SIG-M5 treated with dmso at 0.1 percent for 504 hours (cell line): ENCODE data around the gene GRB2.
"Not testable (repeated sequence)": the region's sequence is repeated elsewhere in the genome, so short reads cannot be mapped to it uniquely, and the experiment has no call there.

Experiments used
- DNase-seq: peaks from one replicate; lab custom pipeline; 2025; ENCODE audit not compliant: unreplicated experiment; lab: John Stamatoyannopoulos, UW

Gene GRB2

DNA sequence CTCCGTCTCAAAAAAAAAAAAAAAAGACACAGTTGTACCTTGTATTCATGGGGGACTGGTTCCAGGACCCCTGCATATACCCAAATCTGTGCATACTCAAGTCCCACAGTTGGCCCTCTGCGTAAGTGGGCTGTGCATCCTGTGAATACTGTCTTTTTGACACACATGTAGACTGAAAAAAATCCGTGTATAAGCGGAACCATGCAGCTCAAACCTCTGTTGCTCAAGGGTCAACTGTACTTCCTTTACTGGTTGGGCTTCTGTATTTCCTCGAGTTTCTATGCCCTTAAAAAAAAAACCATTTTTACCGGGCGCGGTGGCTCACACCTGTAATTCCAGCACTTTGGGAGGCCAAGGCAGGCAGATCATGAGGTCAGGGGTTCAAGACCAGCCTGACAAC lies 52.3 kb downstream of the GRB2 start:
- peak; percentile 19 for DNase-seq

DNA sequence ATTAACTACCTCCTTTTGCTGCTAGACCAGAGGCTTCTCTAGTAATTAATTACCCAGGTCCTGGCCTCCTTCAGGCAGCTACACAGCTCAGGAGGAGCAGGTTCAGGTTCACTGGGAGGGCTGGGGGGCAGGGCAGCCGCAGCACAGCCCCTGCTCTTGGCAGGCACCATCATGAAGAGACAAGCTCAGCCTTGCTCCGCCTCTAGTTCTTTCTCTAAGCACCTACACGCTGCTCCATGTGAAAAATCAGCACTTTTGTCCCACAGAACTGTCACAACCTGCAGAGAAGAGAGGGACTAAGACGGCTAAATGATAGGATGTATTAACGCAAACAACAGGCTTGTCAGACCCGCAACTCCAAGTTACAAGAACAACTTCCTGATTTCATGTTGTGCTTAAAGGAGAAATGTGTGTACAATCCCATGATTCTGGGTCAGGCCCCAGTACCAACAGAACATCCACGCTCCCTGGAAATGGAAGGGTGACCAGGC lies 53.4 kb downstream of the GRB2 start:
- no peak for DNase-seq

DNA sequence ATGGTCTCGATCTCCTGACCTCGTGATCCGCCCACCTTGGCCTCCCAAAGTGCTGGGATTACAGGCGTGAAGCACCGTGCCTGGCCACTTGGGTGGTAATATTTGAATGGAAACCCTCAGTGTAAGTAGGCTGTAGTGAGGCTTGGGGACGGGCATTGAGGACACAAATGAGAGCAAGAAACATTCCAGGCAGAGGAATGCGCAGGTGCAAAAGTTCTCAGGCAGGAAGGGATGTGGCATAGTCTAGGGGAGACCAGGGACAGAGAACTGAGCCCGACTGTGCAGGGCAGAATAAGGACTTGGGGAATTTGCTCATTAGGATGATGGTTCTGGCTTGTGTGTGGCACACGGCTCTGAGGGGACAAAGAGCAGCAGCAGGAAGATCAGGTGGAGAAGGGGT lies 54.8 kb downstream of the GRB2 start:
- no peak for DNase-seq

DNA sequence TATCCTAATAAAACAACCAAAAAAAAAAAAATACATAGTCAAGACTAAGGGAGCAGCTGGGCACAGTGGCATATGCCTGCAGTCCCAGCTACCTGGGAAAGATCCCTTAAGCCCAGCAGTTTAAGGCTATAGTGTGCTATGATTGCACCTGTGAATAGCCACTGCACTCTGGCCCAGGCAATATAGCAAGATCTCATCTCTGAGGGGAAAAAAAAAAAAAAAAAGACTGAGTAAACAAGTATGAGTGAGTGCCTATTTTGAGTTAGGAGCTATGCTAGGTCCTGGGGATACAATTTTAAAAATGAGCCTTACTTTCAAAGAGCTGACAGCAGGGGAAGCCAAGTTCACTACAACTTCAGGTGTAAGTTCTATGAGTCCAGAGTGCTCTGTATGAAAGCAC lies 55.4 kb downstream of the GRB2 start:
- no peak for DNase-seq

DNA sequence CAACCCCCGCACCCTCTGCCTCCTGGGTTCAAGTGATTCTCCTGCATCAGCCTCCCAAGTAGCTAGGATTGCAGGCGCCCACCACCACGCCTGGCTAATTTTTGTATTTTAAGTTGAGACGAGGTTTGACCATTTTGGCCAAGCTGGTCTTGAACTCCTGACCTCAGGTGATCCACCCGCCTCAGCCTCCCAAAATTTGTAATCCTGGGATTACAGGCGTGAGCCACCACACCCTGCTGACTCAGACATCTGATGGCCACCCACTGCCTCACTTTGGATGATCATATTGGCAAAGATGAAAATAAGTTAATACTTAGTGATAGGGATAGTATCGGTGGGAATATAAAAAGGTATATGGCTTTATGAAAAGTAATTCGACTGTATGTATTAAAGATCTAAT lies 55.9 kb downstream of the GRB2 start:
- no peak for DNase-seq

DNA sequence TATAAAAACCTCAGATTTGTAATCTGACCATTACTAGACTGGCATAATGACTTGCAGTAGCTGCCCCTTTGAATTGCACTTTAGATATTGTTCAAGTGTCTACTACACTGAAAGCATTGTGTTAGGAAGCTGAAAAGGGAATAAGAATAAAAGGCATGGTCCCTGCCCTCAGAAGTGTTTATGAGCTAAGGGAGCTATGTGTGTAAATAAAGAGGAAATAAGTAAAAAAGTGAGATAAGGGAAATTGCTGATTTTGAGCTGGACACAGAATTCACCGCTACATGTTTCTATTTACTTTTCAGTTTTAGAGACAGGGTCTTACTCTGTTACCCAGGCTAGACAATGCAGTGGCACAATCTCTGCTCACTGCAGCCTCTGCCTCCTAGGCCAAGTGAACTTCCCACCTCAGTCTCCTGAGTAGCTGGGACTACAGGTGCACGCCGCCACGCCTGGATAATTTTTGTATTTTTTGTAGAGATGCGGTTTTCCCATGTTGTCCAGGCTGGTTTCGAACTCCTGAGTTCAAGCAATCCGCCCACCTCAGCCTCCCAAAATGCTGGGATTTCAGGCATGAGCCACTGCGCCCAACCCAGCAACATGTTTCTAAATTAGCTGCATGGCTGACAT lies 57.0 kb downstream of the GRB2 start:
- DNase-seq: peak; percentile 21

DNA sequence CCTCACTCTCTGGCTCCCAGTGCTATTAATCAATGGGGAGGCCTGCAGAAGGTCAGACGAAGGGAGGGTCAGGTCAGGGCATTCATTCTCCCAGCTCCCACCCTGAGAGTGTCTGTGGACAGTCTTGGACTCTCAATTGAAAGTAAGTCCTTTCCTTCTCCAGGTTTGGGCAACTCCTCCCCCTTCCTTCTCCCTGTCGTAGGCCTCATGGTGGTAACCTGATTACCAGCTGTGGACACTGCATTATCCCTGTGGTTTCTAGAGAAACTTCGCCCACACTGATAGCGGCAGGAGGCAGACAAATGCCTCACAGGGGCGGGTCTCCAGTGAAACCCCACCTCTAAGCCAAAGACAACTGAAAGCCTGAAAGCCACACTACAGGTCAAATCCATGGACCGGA lies 58.6 kb downstream of the GRB2 start:
- DNase-seq: no peak

DNA sequence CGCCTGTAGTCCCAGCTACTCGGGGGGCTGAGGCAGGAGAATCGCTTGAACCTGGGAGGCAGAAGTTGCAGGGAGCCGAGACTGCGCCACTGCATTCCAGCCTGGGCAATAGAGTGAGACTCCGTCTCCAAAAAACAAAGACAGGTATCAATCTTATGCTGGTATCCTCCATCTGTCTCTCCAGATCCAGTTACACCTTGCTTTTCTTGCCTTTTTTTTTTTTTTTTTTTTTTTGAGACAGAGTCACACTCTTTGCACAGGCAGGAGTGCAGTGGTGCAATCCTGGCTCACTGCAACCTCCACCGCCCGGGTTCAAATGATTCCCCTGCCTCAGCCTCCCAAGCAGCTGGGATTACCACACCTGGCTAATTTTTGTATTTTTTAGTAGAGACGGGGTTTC lies 59.1 kb downstream of the GRB2 start:
- DNase-seq: not testable (repeated sequence)

DNA sequence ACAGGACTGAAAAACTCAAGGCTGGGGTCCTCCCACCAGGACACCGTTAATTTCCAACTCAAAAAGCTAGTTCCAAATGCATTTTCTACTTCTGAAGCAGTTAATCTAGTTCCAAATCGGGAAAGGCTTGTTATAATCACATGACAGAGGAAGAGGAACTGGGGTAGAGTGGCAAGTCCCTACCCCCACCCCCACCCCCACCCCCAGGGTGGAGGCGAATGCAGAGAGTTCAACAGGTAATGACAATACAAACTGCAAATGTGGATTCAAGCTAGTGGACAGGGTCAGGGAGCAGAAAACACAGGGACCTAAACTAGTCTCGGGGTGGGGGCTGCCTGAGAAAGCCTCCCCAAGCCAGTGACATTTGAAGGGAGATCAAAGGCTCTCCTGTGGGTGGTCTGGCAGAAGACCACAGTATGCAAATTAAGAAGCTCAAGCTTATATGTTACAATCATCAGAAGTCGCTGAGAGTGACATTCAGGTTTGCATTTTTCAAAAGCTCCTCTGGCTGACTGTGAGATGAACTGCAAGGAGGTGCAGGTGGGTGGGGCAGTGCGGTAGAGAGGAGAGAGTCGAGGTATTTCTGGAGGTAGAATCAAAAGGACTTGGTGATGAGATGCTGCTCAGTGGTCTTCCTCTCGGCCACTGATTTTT lies 59.8 kb downstream of the GRB2 start:
- peak; percentile 62 for DNase-seq

DNA sequence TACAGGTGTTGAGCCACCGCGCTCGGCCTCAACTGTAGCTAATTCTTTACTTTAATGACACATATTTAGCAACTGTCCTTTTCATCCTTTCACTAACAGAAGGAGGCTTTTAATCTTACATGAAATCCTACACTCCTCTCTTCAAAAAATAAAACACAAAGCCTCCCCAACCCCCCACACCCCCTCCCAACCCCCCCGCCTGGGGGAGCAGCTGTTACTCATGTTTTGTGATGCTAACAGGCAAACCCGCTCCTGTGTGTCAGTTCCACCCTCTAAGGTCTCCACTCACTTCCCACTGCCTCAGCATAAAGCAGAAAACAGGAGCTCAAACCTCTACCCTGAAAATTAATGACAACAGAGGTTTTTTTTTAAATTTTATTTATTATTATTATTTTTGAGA lies 60.8 kb downstream of the GRB2 start:
- DNase-seq: no peak

DNA sequence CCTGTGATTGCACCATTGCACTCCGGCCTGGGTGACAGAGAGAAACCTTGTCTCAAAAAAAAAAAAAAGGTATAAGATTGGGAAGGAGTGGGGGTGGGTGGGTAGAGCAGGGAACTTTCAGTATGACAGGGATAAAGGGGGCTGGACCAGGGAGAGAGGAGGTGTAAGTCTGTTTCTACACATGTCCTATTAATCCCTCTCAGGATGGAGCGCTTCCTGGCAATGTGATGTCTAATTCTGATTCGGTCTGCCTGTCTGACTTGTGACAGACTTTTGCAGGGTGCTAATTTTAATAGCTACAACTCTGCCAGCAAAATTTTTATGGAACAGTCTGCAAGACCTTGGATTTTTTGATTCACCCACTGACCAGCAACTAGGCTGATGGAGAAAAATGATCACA lies 62.5 kb downstream of the GRB2 start:
- no peak for DNase-seq

DNA sequence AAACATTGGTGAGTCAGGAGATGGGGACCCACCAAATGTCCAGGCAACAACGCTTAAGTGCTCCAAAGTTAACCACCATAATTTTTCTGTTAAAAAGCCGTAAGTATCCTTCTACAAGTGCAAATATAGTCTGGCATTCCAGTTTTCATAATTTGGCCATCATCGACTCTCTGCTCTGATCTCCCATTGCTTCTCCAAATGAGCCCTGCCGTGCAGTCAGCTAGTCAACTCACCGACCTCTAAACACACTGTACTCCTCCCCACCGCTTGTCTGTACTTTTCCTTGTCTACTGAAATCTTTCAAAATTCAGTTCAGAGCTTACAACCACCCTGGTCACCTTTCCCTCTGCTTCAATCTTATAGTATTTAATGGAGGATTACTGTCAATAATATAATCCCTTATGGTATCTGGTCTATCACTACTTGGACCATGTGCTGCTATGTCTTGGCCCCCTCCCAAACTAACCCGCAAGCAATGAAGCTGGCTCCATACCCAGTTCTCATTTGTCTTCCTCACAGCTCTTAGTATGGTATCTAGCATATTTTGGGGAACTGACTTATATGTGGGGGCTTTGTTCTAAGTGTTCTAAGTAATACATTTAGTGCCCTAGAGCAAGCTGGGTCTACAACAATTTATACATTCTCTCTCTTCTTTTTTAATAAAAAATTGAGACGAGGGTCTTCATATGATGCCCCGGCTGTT lies 63.5 kb downstream of the GRB2 start:
- no peak for DNase-seq

DNA sequence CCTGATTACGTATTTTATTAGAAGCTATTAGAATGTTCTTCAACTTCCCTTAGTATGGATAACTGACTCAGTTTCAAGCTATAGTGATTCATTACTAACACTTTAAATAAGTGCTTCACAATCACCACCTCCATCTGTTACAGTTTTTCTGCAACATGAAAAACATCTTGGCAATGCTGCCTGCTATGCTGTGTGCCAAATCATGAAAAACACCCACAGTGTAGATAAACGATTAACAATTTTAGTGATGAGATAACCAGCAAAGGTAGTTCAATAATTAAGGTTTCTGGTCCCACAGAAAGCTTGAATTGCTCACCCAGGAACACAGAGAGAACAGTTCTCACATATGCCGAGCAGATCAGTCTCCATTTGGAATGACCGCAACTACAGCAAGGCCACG lies 64.8 kb downstream of the GRB2 start:
- DNase-seq: no peak

DNA sequence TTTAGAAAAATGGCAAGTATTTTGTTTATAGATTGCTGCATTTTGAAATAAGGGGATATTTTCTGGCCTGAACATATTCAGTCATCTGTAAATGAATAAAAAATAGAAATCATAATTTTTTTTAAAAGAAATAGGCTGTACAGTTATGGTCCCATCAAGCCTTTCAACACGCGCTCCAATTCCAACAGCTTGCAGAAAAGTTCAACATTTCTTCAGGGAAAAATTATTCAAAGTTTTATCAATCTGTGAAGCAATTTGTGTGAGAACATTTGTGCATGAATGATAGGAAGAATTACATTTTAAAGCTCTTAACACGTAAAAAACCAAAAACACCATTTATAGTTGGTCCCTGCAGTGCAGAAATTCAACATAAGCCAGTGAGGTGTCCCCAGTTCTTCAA lies 65.5 kb downstream of the GRB2 start:
- DNase-seq: no peak

DNA sequence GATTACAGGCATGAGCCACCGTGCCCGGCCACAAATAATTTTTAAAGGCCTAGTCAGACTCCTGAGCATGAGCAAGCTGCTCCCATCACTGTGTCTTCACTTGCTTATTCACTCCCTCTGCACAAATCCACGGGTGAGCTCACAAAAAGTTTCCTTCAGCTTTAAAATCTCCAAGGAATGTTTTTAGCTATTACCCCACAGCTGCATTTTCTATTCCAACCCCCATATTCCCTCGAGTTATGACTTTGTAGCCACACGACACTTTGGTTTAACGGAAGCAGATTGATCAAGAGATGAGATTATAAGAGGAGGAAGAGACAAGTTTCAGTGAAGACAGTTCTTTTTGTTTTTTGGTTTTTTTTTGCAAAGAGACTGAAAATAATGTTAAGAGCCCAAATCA lies 67.1 kb downstream of the GRB2 start:
- peak; percentile 87 for DNase-seq

DNA sequence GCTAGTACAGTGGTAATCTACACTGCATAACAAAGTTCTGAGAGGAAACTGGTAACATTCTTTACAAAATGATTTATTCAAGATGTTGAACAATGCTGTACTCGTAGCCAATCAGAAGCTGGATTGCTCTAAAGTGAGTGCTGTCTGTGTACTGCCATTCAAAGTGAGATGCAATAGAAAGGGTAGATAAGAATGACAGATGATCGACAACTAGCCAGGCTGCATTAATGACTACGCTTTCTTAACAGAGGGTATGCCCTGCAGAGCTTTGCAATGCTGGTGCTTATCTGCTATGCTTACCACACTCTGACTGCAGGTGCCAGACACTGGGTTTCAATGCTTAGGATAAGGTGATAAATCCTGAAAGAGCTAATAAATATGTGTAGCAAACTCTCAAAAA lies 70.2 kb downstream of the GRB2 start:
- DNase-seq: no peak

DNA sequence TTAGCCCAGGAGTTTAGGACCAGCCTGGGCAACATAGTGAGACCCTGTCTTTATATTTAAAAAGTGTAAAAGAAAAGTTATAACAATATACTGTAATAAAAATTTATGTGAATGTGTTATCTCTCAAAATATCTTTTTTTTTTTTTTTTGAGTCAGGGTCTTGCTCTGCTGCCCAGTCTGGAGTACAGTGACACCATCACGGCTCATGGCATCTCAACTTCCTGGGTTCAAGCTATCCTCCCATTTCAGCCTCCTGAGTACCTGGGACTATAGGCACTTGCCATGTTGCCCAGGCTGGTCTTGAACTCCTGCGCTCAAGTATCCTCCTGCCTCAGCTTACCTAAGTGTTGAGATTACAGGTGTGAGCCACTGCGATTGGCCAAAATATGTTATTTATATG lies 70.8 kb downstream of the GRB2 start:
- no peak for DNase-seq

DNA sequence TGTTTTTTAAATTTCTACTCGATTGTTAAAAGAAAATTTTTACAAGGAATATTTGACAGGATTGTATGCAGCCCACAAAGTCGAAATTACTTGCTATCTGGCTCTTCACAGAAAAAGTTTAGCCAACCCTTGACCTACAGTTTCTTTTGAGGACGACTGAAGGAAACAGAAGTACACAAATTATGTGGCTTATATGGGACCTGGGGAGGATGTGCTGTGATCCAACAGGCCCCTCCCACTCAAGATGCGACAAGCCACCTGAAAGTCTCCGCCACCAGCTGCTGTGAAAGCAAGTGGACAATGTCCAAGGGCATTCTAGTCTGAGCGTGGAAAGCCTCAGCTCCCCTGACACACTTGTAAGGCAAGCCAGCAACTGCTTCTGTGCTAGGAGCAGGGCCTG lies 73.8 kb downstream of the GRB2 start:
- DNase-seq: no peak

DNA sequence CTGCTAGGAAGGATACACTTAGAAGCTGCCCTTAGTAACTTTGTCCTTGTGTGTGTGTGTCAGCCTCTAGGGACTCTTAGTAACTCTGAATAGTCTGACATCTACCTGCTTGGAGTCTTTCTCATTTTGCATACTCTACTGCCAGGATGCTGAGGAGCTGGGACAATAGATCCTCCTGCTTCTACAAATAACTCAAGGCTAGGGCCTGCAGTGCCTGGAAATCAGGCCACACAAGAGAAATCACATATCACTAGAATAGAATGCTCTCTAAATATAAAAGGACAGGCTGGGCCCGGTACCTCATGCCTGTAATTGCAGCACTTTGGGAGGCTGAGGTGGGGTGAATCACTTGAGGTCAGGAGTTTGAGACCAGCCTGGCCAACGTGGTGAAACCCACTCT lies 77.7 kb downstream of the GRB2 start:
- DNase-seq: no peak

DNA sequence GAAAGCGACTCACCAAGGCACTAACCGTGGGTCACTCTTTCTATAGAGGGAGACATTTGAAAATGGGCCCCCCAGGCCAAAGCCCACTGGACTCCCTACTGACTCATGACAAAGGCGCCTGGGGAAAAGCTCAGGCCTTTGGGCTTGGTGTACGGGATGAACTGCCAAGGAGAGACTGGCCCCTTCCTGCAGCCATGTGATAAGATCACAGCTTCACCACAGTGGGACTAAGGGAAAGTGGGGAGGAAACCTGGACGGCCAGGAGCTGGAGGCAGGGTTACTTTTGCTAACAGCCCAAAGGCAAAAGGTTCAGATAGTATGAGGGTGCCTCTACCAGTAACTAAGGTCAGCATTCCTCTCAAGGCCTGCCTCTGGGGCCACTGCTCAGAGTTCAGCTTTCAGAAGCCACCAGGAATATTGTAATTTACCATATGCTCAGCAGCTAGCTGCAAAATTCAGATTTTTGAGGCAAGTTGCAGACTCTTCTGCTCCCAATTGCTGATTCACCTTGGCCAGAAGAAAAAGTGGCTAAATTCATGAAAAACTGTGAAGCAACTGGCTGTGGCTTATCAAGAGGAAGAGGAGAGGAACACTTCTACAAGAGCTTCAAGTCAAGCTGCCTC lies 79.1 kb downstream of the GRB2 start:
- DNase-seq: peak; percentile 88

DNA sequence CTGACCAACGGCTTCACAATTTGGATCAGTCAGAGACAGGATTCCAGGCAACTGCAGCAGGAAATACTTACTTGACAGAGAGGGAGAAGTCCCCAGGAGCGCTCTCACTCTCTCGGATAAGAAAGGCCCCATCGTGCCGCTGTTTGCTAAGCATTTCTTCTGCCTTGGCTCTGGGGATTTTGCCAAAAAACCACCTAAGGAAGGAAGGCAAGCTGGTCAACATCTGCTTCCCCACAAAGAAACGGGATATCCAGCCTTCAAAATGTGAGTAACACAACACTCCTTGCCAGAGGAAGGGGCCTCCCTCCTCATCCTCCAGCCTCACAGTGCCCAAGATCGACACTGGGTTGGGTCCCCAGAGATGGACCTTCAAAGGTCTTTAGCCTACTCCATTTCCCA lies 79.7 kb downstream of the GRB2 start:
- DNase-seq: no peak

DNA sequence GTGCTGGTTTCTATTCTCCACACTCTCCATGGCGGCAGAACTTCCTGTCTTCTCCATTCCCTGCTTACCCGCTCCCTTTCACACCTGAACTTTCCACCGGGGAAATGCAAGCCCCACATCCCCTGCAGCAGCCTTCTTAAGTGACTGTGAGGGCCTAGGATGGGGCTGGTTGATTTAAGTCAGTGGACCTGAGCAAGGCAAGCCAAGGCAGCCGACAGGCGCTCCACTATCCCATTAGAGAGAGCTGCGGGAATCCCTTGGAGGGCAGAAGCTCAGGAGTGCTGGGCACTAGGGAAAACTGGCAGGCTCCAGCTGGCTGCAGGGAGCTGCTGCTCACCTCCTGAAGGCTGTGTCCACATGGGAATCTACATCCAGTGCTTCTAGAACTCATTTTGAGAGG lies 80.1 kb downstream of the GRB2 start:
- no peak for DNase-seq
